Endothelial cell of umbilical vein (primary cell): ENCODE data around the gene INPP5B. TPM values are rescaled to one million over a fixed set of nuclear protein-coding genes. Genes with fewer than 3 reads are reported as not detected.

ENCODE experiments used
- BruUV-seq: library from RNA; stranded (reverse); fragments of 400-500 nt; replicated peaks from 2 replicates; lab custom pipeline; 2021; lab: Mats Ljungman, UMichigan
- CTCF ChIA-PET: fragments of 300-600, 350-600 bp; sonication (Branson Sonifier 250); formaldehyde crosslinking; loops from one replicate; lab custom pipeline; 2021; ENCODE audit warnings: antibody characterized with exemption, inconsistent platforms; lab: Charles Lee
- POLR2A ChIA-PET: fragments of 300-600, 350-600 bp; sonication (Branson Sonifier 250); formaldehyde crosslinking; loops from one replicate; lab custom pipeline; 2021; ENCODE audit warnings: antibody characterized with exemption, inconsistent platforms; lab: Charles Lee
- DNase-seq: peaks from one replicate; pipeline ENCODE4 v3.0.0-alpha.2; 2011; ENCODE audit warnings: low read depth, low spot score
- FAIRE-seq: peaks from 2 replicates; lab custom pipeline; 2011; peaks lifted over from hg19 to GRCh38; lab: Jason Lieb, UNC
- H2AFZ ChIP-seq: 2 replicates; pipeline ENCODE4 v1.6.0; 2012; ENCODE audit warnings: low read depth, low read length, control low read depth, inconsistent platforms
- H3K27ac ChIP-seq: 2 replicates; pipeline ENCODE4 v1.5.1; 2011; ENCODE audit warnings: low read depth, mild to moderate bottlenecking, control low read depth, low read length, moderate library complexity; ENCODE audit not compliant: insufficient read depth
- H3K27me3 ChIP-seq, 2 experiments: 2 replicates each; pipeline versions ENCODE4 v1.6.0 to v1.6.1; 2011; ENCODE audit warnings: low read length in 2 of 2, mixed read lengths in 1 of 2; ENCODE audit not compliant: control insufficient read depth in 2 of 2, insufficient read depth in 2 of 2
- H3K36me3 ChIP-seq, 2 experiments: 2 replicates in 1 of 2; 3 replicates in 1 of 2; pipeline ENCODE4 v1.5.1; 2011; ENCODE audit warnings: low read length in 2 of 2, mild to moderate bottlenecking in 1 of 2, moderate library complexity in 1 of 2; ENCODE audit not compliant: control insufficient read depth in 2 of 2, insufficient read depth in 2 of 2; ENCODE audit errors: extremely low read depth in 1 of 2
- H3K4me1 ChIP-seq: 3 replicates; pipeline ENCODE4 v1.5.1; 2011; ENCODE audit warnings: mild to moderate bottlenecking, low read length; ENCODE audit not compliant: control insufficient read depth, insufficient read depth; ENCODE audit errors: extremely low read depth
- H3K4me2 ChIP-seq: 2 replicates; pipeline ENCODE4 v1.6.1; 2011; ENCODE audit warnings: low read length, control low read depth, mixed read lengths; ENCODE audit not compliant: insufficient read depth
- H3K4me3 ChIP-seq, 3 experiments: fragments of 200-600 bp in 1 of 3; sonication (generic), shearing (Covaris generic) in 1 of 3; replicated peaks in 1 of 3; 2 replicates each; pipeline ENCODE4 v1.5.1; 2011 to 2016; ENCODE audit warnings: control low read depth in 3 of 3, low read length in 3 of 3, mild to moderate bottlenecking in 2 of 3, inconsistent platforms in 1 of 3, low read depth in 1 of 3, moderate library complexity in 1 of 3; ENCODE audit not compliant: insufficient read depth in 1 of 3
- H3K79me2 ChIP-seq: 2 replicates; pipeline ENCODE4 v1.6.0; 2012; ENCODE audit warnings: low read length, inconsistent platforms; ENCODE audit not compliant: control insufficient read depth, insufficient read depth
- H3K9ac ChIP-seq: replicated peaks from 2 replicates; pipeline ENCODE3; 2011; ENCODE audit warnings: low read length, control low read depth; ENCODE audit not compliant: insufficient read depth; ENCODE audit errors: extremely low read depth
- H3K9me1 ChIP-seq: replicated peaks from 3 replicates; pipeline ENCODE4 v1.6.0; 2011; ENCODE audit warnings: mild to moderate bottlenecking, low read length; ENCODE audit not compliant: control insufficient read depth, insufficient read depth; ENCODE audit errors: extremely low read depth
- H3K9me3 ChIP-seq: replicated peaks from 2 replicates; pipeline ENCODE4 v1.5.1; 2012; ENCODE audit warnings: low read length, inconsistent platforms; ENCODE audit not compliant: control insufficient read depth, insufficient read depth
- H4K20me1 ChIP-seq: replicated peaks from 2 replicates; pipeline ENCODE3; 2011; ENCODE audit warnings: mild to moderate bottlenecking, low read length; ENCODE audit not compliant: control insufficient read depth, insufficient read depth; ENCODE audit errors: extremely low read depth
- EZH2 ChIP-seq: IDR thresholded peaks from 2 replicates; pipeline ENCODE4 v1.6.1; 2012; ENCODE audit warnings: borderline replicate concordance, low read depth, mild to moderate bottlenecking, moderate library complexity, low read length, inconsistent platforms; ENCODE audit not compliant: severe bottlenecking
- FOS ChIP-seq: IDR thresholded peaks from 2 replicates; pipeline ENCODE4 v1.6.1; 2011; ENCODE audit warnings: mild to moderate bottlenecking, low read length, moderate library complexity, borderline replicate concordance; ENCODE audit not compliant: insufficient read depth
- GATA2 ChIP-seq: IDR thresholded peaks from 2 replicates; pipeline ENCODE4 v1.7.0; 2011; ENCODE audit warnings: low read depth, mild to moderate bottlenecking, moderate library complexity, mixed read lengths, low read length; ENCODE audit not compliant: insufficient read length, insufficient read depth
- JUN ChIP-seq: IDR thresholded peaks from 2 replicates; pipeline ENCODE4 v1.6.1; 2011; ENCODE audit warnings: borderline replicate concordance, low read depth; ENCODE audit not compliant: insufficient read length, insufficient read depth
- MYC ChIP-seq: IDR thresholded peaks from one replicate; pipeline ENCODE4 v1.6.1; 2011; ENCODE audit warnings: mild to moderate bottlenecking, low read depth, low read length
- POLR2A ChIP-seq: IDR thresholded peaks from 2 replicates; pipeline ENCODE4 v1.6.1; 2012; ENCODE audit warnings: low read depth, mild to moderate bottlenecking, control low read depth, low read length
- POLR2AphosphoS5 ChIP-seq: IDR thresholded peaks from 2 replicates; pipeline ENCODE4 v1.6.1; 2012; ENCODE audit warnings: low read depth, mild to moderate bottlenecking, control low read depth, low read length, moderate library complexity; ENCODE audit not compliant: insufficient read depth
- dilution Hi-C: fragments of 300-500 bp; cut with MboI; formaldehyde crosslinking; loops from one replicate; pipeline ENCODE4 v1.15.0; 2019; ENCODE audit warnings: low sequenced_read_pairs; ENCODE audit not compliant: extremely low pct_ligation_motif_present
- intact Hi-C: fragments of 100-400 bp; cut with micrococcal nuclease; formaldehyde crosslinking; loops from one replicate; pipeline ENCODE4 v1.10.0; 2022
- polyA plus RNA-seq, 4 experiments: library from polyadenylated mRNA; depleted of rRNA in 3 of 4; stranded (reverse) in 3 of 4; unstranded in 1 of 4; fragments of >200 nt; gene quantifications; 2 replicates each; pipeline versions ENCODE4 v1.2.1 to v1.2.3, GENCODE V29; 2011 to 2012; ENCODE audit warnings: missing spikeins in 1 of 4
- total RNA-seq: library from RNA; stranded (reverse); gene quantifications from 2 replicates; pipeline ENCODE4 v1.2.3, GENCODE V29; 2021
- TF ChIP-seq, protein P1 (sequence below): IDR thresholded peaks from 2 replicates; pipeline ENCODE4 v1.6.1; 2011; ENCODE audit not compliant: insufficient read depth, insufficient read length
- TF ChIP-seq, protein P2 (sequence below), 2 donors: IDR thresholded peaks; 1 replicate in 1 of 2; 2 replicates in 1 of 2; pipeline ENCODE4 v1.5.1; 2011; ENCODE audit warnings: low read length in 2 of 2, mild to moderate bottlenecking in 2 of 2, moderate library complexity in 2 of 2, control low read depth in 1 of 2, inconsistent platforms in 1 of 2, low read depth in 1 of 2; ENCODE audit not compliant: insufficient read depth in 1 of 2; ENCODE audit errors: extremely low read depth in 1 of 2

The INPP5B gene
- total and polyA plus RNA-seq, 2 donors (not counting 3 experiments of a cell fraction or from before 2014, with no cell fraction given) = 7.4 to 14.7 TPM

DNA sequence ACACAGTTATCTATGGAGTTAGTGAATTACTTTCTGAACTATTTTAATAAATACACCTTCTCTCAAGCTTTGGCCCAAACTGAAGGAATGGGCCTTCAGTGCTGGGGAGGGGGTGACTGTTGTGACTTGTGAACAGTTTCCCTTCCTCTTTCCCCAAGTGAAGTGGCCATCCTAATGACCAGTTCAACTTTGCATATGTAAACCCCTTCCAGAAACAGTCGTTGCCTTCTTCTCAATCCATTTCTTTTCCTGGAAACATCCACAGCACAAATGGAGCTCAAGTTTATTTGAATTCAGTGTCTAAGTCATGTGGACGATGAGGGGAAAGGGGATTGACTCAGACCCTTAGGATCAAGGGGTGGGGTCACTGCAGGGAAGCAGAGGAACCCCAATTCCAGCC is 1.3 kb upstream of the INPP5B start:
- peaks cover 0 to 8% of the 10 kb centered on the region in 2 experiments for H3K36me3 ChIP-seq
- no peak overlapping the region for H3K4me3 ChIP-seq
- no peak overlapping the region for H2AFZ ChIP-seq
- no peaks in the 10 kb centered on the region for H3K9me3 ChIP-seq
- no peak overlapping the region for H3K27ac ChIP-seq
- ChIA-PET CTCF (interaction anchor here (0.6 to 1.0 kb wide), 4 partner anchors 12 to 662 kb away, joined by 3 to 4 read pairs (median 4); no protein-coding TSS in a partner anchor), POLR2A (no interaction called here)
- no peaks in the 10 kb centered on the region for H3K79me2 ChIP-seq
- dilution Hi-C loops = no loop called here
- no peak for DNase-seq
- no peak overlapping the region for H3K4me2 ChIP-seq
- peaks cover 12% of the 10 kb centered on the region for H3K4me1 ChIP-seq
- no peaks in the 10 kb centered on the region for H3K27me3 ChIP-seq
- FAIRE-seq = no peak
- no TSS peak for BruUV-seq
- no peaks in the 10 kb centered on the region for H4K20me1 ChIP-seq
- no peak for TF ChIP-seq MYC
- no peak for TF ChIP-seq JUN
- no peak for TF ChIP-seq POLR2A
- TF ChIP-seq EZH2 = no peak
- no peak for TF ChIP-seq FOS
- no peak for TF ChIP-seq GATA2
- TF ChIP-seq, protein P1, sequence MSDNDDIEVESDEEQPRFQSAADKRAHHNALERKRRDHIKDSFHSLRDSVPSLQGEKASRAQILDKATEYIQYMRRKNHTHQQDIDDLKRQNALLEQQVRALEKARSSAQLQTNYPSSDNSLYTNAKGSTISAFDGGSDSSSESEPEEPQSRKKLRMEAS = no peak
- TF ChIP-seq, protein P2, sequence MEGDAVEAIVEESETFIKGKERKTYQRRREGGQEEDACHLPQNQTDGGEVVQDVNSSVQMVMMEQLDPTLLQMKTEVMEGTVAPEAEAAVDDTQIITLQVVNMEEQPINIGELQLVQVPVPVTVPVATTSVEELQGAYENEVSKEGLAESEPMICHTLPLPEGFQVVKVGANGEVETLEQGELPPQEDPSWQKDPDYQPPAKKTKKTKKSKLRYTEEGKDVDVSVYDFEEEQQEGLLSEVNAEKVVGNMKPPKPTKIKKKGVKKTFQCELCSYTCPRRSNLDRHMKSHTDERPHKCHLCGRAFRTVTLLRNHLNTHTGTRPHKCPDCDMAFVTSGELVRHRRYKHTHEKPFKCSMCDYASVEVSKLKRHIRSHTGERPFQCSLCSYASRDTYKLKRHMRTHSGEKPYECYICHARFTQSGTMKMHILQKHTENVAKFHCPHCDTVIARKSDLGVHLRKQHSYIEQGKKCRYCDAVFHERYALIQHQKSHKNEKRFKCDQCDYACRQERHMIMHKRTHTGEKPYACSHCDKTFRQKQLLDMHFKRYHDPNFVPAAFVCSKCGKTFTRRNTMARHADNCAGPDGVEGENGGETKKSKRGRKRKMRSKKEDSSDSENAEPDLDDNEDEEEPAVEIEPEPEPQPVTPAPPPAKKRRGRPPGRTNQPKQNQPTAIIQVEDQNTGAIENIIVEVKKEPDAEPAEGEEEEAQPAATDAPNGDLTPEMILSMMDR (IDR thresholded peaks at IDR 0.05; ENCODE audit: extremely low read depth in 1 of 2, insufficient read depth in 1 of 2, low read depth in 1 of 2, low read length in 2 of 2) = no peak
- TF ChIP-seq POLR2AphosphoS5 = no peak
- intact Hi-C loops = loop anchor here (5.0 kb wide), 1 partner anchor 56 kb away; no protein-coding TSS in a partner anchor
- H3K9ac ChIP-seq = no peak overlapping the region
- H3K9me1 ChIP-seq = no peaks in the 10 kb centered on the region
